ENCODE data around the gene BFSP1.

BFSP1 gene

DNA sequence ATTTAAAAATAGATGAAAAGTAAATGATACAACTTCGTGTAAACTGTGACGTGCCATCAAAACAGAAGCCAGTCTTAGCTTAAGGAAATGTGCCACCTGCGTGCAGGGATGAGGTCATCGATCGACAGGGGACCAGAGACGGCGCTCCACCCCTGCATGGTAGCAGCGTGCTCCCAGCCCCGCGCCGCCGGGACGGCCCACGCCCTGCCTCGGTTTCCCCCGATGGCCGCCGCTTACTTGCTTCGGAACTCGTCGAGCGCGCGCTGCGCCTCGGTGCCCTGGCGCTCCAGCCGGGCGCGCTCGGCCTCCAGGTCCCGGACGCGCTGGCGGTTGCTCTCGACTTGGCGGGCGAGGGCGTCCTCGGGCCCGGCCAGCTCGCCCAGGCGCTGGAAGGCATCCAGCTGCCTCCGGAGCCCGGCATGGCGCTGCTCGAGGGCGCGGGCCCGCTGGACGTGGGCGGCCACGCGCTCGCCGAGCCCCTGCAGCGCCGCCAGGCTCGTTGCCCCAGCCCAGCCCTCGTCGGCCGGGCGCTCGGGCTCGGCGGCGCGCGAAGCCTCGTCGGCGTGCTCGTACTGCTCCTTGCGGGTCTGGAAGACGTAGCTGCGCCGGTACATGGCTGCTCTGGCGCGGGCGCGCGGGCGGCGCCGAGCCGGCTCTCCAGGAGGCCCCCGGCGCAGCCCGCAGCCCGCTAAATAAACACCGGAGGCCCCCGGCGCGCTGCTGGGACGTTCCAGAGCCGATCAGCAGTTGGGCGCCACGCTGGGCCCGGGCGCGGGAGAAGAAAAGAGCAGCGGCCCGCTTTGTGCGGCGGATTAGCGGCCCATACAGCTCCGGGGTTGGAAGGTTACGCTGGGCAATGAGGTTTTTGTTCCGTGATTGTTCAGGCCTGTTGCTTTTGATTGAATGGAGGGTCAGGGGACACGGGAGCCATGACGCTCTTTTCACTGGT, at the start of gene BFSP1:
Gene BFSP1, minus strand, starts transcription at position 664 of the 949 bp plus-strand sequence. Its CDS starts 50 bp downstream, at position 614.
- no peak for FAIRE-seq

DNA sequence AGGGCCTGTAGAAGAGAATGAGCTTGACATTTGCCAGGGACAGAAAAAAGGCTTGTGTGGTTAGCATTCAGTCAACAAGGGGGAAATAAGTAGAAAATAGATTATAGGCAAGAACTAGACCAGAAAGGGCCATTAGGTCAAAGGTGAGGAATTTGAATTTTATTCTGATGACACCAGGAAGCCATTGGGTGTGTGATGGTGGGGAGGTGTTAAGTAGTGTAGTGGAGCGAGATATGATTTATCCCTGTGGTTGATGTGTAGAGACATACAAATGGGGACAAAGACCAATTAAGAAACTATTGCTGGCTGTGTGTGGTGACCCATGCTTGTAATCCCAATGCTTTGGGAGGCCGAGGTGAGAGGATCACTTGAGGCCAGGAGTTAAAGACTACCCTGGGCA, 49.7 kb upstream of the BFSP1 start:
- FAIRE-seq, result no peak

DNA sequence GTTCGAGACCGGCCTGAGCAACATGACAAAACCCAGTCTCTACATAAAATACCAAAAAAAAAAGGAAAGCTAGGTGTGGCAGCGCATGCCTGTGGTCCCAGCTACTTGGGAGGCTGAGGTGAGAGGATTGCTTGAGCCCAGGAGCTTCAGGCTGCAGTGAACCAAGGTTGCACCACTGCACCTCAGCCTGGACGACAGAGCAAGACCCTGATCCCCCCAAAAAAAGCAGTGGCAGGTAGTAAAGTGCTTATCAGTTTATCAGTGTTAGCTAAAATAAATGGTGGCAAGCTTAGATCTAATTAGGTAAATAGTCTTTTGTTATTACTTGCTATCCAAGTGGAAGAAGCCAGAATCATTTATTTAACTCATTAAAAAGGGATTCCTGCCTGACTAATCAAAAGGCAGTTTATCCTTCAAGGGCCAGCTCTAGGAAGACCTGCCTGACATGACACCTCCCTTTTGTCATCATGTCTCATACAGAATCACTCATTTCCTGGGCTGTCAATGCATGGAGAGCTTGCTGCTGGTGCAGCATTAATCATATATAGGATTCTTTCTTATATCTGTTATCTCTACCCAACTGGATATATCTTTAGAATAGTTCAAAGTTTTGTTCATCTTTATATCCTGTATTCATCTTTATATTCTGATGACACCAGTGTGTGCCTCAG, 48.3 kb upstream of the BFSP1 start:
- FAIRE-seq, result no peak

DNA sequence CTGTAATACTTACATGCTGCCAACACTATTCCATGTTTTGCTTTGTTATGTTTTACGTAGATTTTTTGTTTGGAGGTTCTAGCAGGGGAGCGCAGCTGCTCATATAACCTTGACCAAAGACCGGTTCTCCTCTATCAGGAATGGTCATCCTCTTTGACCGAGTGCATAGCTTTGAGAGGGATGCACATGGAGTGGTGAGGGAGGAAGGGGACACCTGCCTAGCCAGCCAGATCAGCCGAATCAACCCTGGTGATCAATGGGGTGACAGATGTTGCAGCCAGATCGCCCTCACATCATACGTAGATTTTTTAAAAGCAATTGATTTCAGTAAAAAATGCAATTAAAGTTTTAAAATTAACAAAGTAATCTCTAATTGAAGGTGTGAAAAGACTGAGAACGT, 45.0 kb upstream of the BFSP1 start:
- no peak for FAIRE-seq

DNA sequence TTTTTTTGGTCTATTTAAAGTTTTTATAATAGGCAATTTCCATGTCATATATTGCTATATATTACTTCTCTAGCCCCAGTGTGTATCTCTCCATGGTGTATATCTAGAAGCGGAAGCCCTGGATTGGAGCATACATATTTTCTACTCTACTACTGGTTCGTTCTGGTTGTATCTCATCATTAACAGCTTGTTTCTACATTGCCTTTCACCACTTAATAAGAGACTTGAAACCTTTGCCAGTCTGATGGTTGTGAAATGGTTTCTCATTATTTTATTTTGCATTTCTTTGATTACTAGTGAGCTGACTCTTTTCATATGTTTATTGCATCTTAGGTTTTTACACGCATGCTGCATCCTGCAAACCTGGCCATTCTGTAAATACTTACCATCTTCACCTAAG, 42.3 kb upstream of the BFSP1 start:
- no peak for FAIRE-seq

DNA sequence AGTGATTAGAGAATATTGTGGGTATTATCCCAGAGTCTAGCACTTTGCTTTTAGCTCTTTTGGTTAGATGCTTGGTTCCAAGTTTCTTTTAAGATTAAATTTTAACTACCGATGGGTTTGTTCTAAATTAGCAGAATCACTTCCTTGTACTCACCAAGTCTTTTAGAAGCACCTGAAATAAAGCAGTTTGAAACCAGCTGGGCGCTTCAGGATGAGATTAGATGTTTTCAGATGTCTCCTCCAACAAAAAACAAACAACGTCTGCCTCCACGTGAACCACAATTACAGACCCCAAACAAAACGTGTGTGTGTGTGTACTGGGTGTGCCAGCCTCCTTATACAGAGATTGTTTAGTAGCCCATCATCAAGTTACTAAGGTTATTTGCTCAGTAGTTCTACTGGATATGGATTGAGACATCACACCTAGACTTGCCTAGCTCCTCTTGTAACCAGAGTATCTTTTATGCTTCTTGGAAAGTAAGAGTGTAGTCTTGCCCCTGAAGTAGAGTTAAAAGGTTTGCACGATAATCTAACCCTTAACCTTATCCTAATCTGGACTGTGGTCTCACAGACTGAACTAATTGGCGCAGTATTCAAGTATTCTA, 41.0 kb upstream of the BFSP1 start:
- no peak for FAIRE-seq

DNA sequence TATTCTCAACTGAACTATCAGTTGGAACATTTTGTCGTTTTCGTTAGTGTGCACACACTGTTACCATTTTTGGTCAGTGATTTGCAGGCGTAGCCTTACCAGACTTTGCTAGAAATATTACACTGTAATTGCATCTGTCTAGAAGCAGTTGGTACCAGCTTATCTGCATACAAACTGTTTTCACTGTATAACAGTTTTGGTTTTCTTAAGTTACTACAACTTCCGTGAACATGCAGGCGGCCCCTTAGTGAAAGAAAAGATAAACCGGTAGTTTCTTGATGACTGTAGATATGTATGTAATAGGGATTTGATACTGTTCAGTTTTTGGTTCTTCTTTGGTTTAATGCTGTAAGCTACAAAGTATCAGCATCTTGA, 40.0 kb upstream of the BFSP1 start:
- FAIRE-seq, result no peak

DNA sequence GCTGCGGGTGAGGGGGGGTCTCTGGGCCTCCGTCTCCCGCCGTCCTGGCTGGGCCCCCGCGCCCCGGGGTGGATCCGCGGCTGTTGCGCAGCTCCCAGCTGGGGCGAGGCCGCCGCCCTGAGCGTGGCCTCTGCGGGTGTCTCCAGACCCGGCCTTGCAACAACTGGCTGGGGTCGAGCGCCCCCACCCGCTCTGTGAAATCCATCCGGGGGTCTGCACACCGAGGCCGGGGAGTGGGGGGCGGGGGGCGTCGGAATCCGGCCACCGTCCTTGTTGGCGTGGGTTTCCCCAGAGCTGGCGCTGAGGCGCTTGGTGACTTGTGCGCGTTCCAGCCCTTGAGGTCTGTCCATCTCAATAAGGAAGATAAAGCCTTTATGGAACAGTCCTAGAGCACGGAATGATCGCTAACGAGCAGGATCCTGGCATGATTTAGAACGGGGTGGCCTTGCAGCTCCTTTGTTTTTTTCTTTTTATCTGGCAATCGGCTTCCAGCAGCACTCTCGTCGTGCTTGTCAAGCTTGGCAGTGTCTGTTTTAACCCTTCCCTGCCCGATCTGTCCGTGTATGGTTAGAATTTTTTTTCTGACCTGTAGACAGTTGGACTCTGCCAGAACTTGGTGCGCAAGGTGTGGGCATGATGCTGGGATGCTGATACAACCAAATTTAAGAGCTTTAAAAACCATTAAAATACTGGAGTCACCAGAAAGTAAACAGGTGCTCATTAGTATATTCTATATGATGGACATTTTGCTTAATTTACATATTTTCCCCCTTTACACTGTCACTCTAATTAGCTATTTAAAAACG, 39.4 kb upstream of the BFSP1 start:
- FAIRE-seq, result no peak

DNA sequence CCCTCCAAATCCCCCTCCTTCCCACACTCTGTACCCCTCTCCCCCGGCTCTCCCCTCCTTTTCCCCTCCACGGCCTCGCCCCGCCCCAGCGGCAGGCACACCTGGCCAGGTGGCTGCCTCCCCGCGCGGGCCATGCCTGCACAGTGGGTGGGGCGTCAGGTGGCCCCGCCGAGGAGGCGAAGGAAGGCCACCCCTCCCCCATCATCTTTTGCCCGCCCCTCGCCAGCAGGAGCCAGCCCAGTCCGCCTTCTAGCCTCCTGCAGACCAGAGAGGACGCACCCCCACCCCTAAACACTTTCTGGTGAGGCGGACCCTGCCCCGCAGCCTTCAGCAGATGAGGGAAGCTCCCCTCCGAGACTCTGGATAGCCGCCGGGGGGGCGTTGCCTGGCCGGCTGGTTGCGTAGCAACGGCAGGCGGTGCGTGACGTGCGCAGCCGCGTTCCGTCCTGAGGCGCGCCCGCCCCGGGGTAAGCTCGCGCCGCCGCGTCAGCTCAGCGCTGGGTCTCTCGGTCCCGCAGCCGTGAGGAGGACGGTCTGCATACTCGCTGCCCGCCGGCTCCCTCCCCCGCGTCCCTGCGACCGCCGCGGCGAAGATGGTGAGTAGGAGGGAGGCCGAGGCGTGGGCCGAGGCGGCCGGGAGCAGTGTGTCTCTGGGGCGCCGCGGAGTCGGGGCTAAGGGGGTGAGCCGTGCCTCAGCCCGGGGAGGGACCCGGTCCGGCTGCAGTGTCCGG, 38.6 kb upstream of the BFSP1 start, which contains the start of gene DSTN:
Gene DSTN, plus strand, starts transcription at position 460 of the 731 bp plus-strand sequence. Its CDS starts 134 bp downstream, at position 594.
- FAIRE-seq, result no peak

DNA sequence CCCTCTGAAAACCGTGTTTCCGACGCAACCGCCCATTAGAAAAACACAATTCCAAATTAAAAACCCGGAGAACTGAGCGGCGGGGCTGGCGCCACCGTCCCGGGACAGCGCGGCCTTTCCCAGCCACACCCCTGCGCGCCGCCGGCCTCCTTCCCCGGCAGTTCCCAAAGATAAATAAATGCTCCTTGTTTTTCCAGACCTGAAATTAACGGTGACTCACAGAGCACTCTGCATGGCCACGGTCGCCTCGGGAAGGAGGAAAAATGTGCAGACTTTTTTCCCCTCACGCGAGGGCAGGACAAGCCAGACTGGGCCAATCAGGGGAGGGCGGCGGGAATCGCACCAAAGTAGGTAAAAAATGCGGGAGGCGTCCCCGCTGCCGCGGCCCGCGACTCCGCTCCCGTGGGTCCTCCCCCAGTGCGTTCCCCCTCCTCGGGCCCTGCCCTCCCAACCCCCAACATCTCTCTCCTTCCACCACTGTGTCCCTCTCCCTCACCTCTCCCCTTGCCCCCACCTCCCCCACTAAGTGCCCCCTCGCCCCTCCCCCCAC, 37.9 kb upstream of the BFSP1 start:
- FAIRE-seq, result no peak

DNA sequence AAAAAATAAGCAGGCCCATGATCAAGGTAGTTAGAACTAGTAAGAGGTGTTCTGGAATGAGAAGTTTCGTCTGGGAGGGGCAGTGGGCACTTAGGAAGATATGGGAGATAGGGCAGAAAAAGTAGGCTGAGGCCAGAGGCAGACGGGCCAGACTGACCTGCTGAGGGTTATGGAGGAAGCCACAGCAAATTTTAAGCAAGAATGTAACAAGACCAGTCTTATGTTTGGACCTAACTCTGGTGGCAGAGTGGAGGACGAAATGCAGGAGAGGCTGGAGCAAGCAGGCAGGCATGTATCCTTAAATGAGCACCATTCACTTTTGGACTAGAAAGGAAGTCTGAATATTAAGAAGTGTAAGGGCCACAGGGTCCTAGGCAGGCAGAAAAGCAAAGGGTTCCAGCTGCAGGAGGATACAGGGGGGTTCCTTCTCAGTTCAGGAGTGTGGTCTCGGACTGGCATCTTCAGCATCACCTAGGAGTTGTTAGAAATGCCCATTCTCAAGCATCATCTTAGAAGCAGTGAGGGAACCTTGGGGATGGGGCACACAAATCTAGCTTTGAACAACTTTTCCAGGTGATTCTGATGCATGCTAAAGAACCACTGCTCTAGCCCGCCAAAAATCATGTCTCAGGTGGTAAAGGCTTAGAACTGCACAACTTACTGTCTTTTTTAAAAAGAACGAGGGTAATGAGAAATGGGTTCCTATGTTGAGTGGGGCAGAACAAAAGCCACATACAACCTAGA, 37.0 kb upstream of the BFSP1 start:
- no peak for FAIRE-seq

DNA sequence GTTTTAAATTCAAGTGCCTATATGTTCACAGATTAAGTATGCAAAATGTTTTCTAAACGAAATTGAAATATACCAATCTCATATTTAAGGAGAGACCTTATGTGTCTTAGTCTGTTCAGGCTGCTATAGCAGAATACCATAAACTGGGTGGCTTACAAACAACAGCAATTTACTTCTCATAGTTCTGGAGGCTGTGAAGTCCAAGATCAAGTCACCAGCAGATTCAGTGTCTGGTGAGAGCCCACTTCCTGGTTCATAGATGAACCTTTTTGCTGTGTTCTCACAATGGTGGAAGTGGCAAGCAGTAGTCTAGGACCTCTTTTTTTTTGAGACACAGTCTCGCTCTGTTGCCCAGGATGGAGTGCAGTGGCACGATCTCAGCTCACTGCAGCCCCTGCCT, 35.2 kb upstream of the BFSP1 start:
- no peak for FAIRE-seq

DNA sequence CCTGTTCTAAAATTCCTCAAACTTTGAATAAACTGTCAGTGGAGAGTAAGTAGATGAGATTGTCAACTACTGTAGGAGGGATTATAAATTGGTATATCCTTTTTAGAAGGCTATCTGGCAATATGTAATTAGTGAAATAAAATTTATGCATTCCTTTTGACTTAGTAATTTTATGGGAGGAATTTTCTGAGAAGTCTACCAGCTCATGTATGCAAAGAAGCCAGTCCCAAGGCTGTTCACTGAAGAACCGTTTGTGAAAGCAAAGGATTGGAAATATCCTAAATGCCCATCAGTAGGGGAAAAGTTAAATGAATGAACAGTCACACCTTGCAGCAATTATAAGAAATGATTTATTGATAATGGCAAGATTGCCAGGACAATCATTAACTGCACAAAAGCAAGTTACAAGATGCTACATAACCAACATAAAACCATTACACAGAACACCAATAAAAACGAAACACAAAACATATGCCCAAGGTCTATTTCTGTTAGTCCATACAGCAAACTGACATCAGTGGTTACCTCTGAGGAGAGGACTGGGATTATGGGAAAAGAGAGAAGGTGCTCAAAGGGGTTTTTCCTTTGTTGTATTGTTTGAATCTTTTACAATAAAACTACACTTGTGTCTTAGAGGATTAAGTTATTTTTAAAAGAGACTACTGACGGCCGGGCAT, 34.1 kb upstream of the BFSP1 start:
- no peak for FAIRE-seq

DNA sequence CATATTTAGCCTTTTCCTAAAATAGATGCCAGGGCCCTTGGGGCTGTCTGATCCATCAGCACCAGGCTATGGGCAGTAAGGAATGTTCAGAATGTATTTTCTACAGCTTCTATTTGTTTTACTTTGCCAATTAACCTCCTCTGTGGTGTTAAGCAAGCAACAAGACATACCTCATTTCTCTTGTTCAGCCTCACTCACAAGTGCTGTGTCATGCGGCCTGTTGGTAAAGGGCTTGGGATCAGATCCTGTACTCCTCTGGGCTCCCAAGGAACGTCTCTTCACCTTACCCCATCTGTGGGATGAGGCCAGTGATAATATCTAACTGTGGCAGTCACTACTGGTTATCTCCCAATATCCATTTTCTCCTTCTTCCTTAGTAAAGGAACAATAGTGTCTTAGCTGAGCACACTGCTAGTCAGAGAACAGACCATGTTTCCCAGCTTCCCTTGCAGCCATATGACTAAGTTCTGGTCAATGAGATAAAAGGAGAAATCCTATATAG, 31.7 kb upstream of the BFSP1 start:
- FAIRE-seq, result no peak

DNA sequence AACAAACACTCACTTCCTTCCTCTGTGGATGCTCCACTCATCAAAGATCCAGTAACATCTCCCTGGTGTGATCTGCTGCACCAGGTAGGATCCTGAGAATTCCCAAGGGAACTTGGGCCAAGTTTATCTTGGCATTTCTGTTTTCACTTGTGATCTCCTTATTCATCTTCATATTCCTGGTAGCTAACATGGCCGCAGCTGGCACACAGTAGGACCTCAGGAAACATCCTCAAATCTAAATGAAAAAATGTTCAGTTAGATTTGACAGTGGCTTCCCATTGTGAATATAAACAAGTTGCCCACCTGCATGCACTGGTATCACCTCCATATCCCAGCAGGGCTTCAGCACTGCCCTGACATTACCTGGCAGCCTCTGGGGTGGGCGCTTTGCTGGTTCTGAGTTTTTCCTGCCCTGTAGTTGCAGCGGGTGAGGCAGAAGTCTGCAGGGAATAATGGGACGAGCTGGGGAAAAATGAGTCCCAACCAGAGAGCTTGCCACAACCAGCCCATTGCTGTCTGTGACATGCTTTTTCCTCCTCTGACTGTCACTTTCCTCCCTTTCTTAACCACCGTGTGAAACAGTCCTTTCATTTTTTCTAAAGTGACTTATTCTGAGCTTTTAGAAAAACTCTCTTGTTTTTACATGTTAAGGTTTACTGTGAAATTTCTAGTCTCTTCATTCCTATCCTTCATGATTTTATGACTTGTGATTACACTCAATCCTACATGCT, 29.3 kb upstream of the BFSP1 start:
- FAIRE-seq, result no peak

DNA sequence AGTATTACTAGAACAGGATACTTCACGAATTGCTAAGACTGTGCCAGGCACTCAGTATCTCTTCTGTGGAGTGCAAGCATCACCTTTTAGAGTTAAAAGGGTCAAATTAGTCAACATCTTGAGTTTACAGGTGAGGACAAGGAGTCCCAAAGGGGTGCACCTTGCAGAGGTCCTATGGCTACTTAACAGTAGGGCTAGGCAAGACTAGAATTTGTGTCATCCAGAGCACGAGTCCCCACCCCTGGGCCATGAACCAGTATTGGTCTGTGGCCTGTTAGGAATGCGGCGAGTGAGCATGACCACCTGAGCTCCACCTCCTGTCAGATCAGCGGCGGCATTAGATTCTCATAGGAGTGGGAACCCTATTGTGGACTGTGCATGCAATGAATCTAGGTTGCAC, 28.2 kb upstream of the BFSP1 start:
- FAIRE-seq, result no peak

DNA sequence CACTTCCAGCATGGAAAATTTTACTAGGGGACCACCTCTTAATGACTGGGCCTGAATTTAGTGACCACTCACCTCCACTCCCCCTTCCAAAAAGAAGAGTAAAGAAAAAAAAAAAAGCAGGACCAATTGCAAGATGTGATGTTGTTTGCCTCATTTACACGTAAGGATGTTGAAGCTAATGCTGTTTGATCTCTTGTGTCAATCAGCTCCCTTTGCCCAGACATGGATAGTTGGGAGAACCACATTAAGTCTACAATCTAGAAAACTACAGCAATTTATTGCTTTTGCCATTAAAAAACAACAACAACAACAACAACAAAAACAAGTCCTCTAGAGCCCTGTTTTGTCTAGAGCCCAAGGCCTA, 27.7 kb upstream of the BFSP1 start:
- FAIRE-seq, result no peak

DNA sequence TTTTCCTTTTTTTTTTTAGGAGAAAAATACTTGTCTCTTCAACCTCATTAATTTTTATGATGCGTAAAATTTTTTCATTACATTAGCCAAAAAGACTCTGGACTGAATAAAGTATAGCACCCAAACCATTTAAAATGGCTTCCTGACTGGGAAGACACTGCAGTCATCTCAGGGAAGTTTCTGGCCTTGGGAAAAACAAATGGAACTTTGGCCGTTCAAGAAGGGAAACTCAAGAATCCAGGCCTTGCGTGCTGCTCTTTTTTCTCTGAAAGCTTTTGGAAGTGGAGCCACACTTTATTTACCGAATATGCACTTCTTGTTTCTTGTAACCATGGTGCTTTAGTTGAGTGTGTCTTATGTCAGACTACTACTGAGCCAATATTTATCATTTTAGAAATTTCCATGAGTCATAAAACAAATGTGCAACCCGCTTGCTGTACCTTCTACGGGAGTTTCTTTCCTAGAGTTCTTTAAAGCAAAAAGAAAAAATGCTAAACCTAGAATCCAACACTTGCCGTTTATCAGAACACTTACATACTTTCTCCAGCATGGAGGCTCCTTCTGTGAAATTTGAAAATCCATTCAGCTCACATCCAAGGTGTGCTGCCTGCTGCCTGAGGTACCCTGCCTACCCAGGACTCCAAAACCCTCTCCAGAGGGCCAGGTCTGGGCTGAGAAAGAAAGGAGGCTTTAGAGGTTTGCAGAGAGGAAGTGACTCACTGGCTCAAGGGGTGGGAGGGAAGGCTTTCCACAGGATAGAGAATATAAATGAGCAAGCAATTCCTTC, 27.2 kb upstream of the BFSP1 start:
- no peak for FAIRE-seq

DNA sequence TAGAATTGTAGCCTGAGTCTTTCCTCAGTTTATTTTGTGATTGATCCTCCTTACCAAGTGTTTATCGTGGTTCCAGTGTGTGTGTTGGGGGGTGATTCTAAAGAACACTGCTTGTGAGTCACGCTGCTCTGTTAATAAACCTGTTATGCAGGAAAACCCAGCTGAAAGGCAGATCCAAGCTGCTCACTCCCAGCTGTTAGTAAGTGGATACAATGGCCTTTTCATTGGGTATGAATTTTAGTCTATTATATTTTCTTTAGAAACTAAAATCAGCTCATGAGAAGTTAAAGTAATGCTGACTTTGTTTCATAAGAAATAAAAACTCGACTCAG, 26.5 kb upstream of the BFSP1 start:
- no peak for FAIRE-seq
